22Rv1 (cell line): ENCODE measurements around the gene TMTC4.
A peak's percentile ranks its signal among the peaks of the same experiment; 100 is the strongest.

Source experiments
- H3K27ac ChIP-seq: fragments of 450-650 bp; 2 replicates; pipeline ENCODE4 v1.5.1; 2017
- CTCF ChIP-seq: fragments of 450-650 bp; IDR thresholded peaks from 2 replicates; pipeline ENCODE4 v1.5.1; 2017; ENCODE audit warnings: mild to moderate bottlenecking
- ZFX ChIP-seq: fragments of 450-650 bp; IDR thresholded peaks from 2 replicates; pipeline ENCODE4 v1.6.1; 2017; ENCODE audit warnings: antibody characterized with exemption, borderline replicate concordance

TMTC4 gene

GRCh38 chr13:100650326-100650725 is 24.3 kb downstream of the TMTC4 start:
- H3K27ac ChIP-seq = no peak overlapping the region
- no peak for TF ChIP-seq ZFX
- TF ChIP-seq CTCF = no peak

GRCh38 chr13:100648354-100648753 is 26.2 kb downstream of the TMTC4 start:
- TF ChIP-seq ZFX (no peak), CTCF (no peak)
- H3K27ac ChIP-seq = no peak overlapping the region

- TF ChIP-seq CTCF = no peak
- TF ChIP-seq ZFX = no peak
- H3K27ac ChIP-seq = no peak overlapping the region
These were observed 27.7 kb downstream of the TMTC4 start for GRCh38 chr13:100646871-100647270.

- H3K27ac ChIP-seq = no peak overlapping the region
- TF ChIP-seq CTCF (peak; percentile 61), ZFX (no peak)
These were observed 28.4 kb downstream of the TMTC4 start for GRCh38 chr13:100646030-100646673.

GRCh38 chr13:100645382-100645781 is 29.2 kb downstream of the TMTC4 start:
- H3K27ac ChIP-seq = no peak overlapping the region
- TF ChIP-seq CTCF (no peak), ZFX (no peak)

GRCh38 chr13:100644371-100644770 is 30.2 kb downstream of the TMTC4 start:
- H3K27ac ChIP-seq = no peak overlapping the region
- TF ChIP-seq ZFX = no peak
- TF ChIP-seq CTCF = no peak

GRCh38 chr13:100637796-100638195 is 36.8 kb downstream of the TMTC4 start:
- TF ChIP-seq ZFX (no peak), CTCF (no peak)
- H3K27ac ChIP-seq = no peak overlapping the region
